CD4-positive, alpha-beta T cell treated with Interleukin-21 for 1 hour (primary cell): ENCODE measurements around the gene SRGAP3.
A peak's percentile ranks its signal among the peaks of the same experiment; 100 is the strongest.

Experiments
- DNase-seq: peaks from one replicate; pipeline ENCODE4 v3.0.0-alpha.2; 2020

Gene SRGAP3

DNA sequence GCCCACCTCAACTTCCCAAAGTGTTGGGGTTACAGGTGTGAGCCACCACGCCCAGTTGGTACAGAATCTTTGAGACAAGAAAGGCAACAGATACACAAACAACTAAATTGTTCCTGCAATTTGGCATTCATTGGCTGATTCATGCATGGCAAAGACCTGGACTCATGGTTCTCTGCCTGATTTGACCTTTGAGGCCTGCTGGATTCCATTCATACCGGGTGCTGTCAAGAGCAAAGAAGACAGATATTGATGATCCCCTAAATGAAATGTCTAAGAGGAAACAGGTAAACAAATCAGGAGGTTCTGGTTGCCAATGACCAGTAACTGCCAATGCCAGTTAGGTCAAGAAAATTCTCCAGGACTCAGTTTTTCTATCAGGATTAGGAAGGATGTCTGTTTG lies 242.2 kb downstream of the SRGAP3 start:
- no peak for DNase-seq

DNA sequence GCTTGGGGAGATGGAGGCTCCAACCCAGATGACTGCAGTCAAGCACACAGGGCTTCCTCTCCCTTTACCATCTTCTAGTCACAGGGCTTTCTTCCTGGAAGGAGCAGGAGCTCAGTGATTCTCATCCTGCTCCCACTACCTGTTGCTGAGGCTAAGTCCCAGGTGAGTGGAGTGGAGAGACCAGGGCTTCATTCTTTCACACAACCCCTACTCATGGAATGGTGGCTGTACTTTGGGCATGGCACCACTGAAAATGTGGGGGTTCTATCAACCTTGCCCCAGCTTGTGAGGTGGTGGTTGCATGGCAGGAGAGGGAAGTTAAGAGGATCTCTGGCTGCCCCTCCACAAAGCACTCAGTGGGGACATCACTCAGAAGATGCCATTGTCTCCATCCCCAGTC lies 249.4 kb downstream of the SRGAP3 start:
- DNase-seq = no peak

DNA sequence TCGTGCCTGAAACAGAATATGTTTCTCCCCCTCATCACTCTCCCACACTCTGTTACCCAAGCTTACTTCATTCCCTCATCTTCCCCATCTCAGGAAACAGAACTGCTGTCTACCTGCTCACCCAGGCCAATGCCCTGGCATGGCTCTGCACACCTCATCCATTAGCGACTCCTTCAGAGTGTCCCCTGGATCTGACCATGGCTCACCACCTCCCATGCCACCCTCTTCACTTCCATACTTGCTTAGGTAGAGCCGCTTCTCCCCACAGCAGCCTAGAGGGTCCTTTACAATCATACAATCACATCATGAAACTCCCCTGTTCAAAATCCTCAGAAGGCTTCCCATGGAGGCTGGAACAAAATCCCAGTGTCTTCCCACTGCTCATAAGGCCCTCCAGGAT lies 252.3 kb downstream of the SRGAP3 start:
- DNase-seq = no peak

DNA sequence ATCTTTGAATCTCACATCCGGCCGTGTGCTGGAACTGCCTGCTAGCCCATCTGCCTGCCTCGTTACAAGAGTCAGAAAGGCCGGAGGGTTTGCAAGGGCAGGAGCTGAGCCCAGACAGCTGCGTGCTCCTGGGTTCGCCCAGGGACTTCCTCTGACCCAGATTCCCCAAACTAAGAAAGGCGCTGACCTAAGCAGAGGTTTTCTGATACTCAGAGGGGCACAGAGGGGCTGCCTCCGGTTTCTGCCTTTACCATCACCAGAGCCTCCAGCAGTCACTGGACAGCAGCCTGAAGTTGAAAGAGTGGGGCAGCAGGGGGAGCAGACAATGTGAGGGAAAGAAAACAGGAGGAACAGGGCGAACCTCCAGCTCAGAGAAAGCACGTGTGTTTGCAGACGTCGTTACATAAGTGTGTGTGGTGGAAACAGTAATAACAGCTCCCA lies 252.7 kb downstream of the SRGAP3 start:
- no peak for DNase-seq

DNA sequence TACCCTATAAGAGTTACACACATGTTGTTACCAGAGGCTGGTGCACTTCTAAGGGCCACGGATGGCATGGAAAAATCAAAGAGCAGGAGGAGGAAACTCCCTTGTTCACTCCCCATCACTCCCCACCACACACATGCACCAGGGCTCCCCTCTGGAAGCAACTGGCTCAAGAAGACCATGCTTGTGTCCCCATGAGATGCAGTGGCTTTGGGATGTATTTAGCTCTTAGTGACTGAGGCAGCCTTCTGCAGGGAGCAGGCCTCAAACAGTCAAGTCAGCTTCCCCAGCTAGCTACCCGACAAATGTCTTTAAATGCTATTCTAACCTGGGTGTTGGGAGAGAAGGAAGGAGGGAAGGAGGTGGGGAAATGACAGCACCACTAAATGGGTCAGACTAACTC lies 253.2 kb downstream of the SRGAP3 start:
- DNase-seq = no peak

DNA sequence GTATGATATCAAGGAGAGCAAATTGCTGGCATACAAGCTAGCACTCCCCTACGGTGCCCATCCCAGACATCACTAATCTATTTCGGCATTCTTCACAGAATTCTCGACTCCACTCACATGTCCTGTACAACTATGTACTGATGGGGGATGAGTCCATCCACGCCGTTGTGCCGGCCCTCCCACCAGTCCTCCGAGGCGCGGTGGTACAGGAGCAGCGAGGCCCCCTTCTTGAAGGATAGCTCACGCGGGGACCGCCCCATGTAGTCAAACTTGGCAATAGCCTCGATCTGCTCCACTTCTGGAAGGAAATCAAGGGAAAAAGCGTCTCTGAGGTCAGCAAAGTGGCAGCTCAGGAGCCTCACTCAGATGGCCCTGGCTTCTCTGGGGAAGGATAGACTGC lies 255.2 kb downstream of the SRGAP3 start:
- DNase-seq = no peak

DNA sequence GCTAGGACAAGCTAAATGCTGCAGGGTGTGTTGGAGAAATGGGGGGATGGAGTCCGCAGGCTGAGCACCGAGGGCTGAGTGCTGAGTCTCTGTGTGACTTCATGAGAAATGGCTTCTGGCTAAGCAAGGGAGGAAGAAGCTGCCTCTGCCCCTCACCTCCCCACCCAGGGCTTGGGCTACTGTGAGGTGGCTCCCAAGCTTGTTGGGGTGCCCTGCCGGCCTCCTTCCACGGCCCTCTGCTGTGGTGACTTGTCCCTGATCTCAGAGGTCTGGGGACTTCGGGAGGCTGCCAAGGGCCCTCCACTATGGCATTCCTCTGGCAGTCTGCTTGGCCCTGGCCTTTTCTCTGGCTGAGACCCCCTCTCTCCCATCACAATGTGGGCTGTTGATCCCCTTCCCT lies 256.1 kb downstream of the SRGAP3 start:
- no peak for DNase-seq

DNA sequence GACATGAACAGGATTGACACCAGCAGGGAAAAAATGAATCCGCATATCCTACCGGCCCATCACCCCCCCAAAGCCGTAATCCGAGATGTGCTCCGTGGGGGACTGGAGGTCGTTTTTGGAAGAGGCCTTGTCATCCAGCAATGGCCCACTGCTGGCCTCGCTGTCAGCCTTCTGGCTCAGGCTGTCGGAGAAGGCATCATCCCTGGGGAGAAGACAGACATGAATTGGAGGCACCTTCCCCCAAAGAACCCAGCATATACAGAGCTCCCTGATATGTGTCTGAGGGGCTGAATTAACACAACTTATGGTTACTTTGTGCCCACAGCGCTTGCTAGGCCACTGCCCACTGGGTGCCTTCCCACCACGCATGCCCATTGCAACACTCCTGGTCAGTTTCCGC lies 256.6 kb downstream of the SRGAP3 start:
- DNase-seq = no peak

DNA sequence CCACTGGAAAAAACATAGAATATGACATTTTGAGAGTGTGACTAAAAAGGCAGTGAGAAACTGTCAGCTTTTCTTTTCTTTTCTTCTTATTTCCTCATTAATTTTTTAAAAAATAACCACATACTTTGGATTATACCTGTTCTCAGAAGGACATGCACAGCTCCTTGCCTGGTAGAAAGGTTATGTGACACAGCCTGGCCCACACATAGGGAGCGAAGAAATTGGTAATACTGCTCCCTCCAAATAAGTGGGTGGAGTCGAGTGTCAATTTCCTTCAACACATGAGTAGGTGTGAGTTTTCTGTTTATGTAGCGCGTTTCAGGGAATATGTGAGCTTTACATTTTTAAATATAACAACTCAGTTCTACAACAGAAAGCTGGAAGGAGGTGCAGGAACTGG lies 257.2 kb downstream of the SRGAP3 start:
- DNase-seq = no peak

DNA sequence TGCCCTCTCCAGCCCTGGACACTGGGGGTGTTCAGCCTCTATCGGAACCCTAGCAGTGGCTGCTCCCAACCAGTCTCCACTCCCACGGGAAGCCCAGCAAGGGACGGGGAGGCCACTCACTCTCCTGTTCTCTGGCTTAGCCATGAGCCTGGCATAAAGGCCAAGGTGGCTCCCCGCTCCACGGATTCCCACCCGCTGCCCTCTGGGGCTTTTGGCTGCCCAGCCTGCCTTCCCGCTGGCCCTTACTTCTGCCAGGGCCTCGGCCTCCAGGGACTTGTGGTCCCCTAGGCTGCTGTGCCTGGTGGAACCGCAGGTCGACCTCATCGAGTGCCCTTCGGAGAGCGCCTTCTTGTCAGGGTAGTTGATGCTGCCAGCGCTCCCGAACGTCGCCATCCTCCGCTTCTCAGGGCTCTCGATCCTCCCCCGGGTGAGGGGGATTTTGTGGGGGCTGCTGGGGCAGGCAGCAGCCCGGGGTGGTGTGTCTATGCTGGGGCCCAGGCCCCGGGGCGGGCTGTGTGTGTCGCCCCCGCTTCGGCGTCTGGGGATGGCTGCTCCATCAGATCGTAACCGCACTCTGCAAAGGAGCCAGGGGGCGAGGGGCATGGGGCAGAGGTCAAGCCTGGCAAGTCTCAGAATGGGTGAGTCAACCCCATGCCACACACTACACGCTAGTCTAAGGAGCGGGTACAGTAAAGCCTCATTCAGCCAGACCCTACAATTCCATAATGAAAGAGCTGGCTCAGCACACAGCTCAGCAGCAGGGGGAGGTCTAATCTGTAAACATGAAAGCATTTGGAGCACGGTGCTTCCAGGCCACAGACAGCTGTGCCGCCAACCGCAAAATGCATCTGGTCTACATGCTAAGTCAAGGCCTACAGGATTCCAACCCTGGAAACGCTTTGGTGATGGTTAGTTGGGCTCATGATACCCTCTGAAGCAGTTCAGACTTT lies 258.9 kb downstream of the SRGAP3 start:
- no peak for DNase-seq

DNA sequence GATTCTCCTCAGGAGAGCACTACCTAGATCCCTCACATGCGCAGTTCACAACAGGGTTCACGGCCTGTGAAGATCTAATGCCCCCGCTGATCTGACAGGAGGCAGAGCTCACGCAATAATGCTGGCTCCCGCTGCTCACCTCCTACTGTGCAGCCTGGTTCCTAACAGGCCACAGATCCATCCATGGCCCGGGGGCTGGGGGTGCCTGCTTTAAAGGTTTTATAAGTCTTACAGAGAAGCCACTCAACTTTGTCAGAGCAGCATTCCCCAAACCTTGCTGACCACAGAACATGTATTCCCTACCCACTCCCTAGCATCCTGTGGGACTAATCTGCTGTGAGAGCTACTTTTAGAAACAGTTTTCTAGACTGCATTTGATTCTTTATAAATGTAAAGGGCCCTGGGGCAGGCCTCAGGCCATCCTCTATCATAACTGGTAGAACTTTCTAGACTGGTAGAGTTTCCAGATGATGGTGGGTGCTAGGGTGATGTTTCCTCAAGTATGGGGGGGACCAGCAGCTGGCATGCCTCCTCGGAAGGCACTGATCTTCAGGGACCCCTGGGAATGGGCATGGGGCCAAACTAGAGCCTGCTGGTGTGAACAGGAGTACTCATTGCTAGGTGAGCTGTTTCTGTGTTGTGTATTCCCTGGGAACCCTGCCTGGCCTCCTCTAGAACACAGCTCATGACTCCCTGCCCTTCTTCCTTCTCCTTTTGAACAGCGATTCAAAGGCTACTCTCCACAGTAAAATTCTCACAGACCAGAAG lies 260.5 kb downstream of the SRGAP3 start:
- no peak for DNase-seq

DNA sequence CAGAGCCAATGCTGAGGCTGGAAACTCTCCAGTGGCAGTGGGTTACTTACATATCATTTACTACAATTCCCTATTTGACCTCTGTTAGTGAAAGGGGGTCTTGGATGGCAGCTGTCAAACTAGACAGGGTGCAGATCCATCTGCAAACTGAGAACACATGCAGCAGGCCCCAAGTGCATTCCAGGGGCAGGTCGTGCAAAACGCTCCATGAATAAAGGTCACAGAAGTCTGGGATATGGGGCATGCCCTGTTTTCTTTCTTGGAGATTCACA lies 261.1 kb downstream of the SRGAP3 start:
- no peak for DNase-seq

DNA sequence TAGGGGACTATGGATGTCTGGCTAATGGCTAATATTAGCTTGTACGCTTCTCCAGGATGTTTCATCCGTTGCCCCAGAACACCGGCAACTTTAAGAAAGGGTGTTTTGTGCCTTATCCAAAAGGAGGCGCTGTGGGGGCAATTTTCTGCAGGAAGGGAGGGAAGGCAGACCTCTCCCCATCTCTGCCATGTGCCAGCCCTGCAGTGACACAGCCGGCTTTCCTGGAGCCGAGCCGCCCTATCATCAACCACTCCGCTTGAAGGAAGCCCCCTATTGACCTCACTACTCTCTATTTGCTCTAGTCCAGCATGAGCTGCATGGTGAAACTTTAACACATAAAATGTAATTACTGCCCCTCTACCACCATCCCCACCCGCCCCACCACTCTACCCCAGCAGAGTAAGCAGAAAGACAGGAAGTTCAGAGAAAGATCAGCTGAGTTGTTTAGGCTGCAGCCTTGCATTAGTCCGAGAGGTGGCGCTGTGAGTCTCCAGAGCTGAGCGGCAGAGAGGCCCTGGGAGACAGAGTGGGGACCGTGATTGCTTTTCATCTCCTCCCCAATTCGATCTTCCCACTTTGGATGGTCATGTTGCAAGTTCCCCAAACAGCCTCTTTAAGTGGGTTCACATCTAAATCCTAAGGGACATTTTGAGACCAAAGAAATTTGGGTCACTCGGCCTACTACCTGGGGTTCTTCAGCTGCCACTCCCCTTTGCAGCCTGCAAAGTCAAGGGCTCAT lies 261.6 kb downstream of the SRGAP3 start:
- peak; percentile 52 for DNase-seq

DNA sequence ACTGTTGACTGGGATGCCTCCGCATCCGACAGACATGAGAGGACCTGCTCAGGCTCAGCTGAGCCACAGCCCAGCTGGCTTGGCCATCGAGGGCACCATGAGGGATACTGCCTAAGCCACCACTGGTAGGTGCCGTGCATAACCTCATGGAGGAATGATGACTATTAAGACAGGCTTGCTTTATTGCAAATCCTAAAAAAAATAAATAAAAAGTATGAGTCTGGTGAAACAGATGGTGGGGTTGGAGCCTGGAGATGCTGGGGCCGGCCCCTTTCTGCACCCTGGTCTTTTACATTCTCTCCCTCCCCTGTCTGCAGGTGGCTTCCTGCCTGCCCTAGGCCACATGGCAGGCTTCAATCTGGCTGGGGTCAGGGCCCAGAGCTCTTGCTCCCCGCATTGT lies 262.2 kb downstream of the SRGAP3 start:
- DNase-seq = no peak

DNA sequence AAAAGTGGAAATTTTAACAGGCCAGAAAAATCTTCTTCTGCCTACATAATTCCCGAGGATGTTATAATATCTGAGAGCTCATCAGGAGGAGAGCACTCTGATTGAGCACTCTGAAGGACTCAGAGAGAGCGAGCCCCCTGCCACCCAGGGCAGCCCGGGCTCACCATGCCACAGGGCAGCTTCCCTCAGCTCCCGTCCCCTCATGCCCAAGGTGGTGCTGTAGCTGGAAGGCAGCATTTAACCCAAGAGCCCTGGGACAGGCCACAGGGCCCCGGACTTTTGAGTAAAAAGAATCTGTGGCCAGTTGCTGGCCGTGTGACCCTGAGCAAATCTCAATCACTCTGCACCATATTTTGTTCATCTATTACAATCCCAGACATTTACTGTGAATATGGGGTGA lies 262.7 kb downstream of the SRGAP3 start:
- no peak for DNase-seq

DNA sequence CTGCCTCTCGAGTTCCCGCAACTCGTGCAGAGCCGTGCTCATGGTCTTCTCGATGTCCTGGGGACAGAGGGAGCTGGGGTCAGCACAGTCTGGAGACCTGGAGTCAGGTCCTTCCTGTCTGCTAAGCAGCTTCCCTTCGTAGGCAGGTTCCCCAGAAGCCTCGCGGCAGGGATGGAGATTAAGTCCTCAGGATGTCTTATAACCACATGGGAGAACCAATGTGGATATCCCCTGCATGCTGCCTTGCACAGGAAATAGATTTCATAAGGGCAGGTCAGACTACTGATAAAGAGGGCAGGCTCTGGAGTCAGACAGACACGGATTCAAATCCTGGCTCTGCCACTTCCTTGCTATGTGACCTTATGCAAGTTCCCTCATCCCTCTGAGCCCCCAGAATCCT lies 263.6 kb downstream of the SRGAP3 start:
- DNase-seq = no peak

DNA sequence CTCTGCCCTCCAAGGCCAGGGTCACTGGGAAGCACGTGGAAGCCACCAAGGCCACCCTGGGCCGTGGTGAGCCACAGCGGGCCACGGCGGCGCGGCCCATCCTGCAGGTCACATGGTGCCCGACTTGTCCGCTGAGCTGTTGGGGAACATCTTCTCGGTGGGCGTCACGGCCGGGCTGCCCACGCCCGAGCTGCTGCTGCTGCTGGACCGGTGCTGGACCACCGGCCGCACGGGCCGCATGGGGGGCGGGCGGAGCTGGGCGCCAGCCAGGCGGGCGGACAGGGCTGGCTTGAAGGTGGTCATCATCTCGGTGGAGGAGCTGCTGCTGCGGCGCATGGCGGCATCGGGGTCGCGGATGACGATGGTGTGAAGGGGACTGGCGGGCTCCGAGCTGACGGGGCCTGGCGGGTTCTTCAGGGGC lies 264.0 kb downstream of the SRGAP3 start:
- DNase-seq = no peak

DNA sequence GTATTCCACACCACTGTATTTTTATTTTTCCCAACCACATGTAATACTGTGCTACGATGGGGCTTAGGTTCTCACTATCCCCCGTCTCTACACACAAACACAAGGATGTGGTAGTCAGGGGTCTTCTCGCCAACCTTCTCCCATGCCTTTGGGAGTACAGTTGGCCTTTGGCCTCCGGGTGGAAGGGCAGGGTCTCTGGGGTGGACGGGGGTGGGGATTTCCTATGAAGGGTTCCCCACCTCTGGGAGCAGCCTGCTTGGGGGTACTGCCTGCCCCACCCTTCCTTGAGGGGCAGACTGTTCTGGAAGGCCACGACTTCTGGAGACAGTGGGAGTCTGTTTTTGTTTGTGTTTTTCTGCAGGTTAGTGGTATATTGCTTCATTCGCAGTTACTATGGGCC lies 264.9 kb downstream of the SRGAP3 start:
- DNase-seq = no peak

DNA sequence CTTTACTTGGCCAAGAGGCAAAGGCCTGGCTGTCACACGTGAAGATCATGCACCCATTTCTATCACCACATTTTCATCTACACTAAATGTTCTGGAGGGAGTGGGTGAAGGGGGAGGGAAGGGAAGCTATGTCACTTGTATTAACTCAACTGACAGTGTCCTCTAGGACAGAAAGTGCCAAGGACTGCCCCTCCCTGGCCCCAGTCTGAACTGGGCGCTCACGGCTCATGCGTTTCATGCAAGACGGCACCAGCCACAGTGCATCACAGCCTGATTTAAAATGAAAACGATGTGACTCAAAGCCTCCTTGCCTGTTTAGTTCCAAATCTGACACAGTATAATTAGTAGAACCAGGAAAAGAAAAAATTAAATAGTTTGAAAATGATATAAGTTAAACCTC lies 265.4 kb downstream of the SRGAP3 start:
- DNase-seq = no peak

DNA sequence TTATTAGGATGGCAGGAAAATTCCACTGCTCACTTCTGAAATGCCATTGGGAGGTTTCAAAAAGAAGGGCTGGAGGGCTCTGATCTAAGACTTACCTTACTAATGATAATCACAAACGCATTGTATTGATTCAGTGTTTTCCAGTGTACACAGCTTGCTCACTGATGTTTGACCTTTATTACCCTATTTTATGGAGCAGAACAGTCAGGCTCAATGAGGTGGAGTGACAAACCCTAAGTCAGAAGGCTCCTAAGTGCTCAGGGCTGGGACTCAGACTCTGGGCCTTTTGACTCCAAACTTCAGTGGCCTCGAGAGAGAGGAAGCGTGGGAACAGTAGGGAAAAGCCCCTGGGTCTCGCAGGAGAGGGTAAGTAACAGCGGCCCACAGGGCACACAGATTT lies 265.9 kb downstream of the SRGAP3 start:
- no peak for DNase-seq

DNA sequence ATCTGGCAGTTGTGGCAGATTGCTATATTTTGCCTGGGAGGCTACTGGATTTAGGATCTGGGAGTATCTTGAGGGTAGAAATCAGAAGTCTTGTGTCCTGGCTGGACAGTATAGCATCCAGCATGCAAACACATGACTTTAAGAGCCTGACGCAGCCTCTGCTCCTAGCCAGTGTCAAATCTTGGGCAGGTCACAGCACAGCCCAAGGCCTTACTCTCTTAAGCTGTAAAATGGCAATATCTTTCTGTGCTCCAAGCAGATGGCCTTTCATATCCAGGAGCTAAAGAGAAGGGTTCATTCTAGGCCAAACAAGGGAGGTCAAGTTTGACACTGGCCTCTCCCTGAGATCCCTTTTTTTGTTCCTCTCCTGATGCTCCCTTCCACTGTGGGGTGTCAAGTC lies 266.4 kb downstream of the SRGAP3 start:
- DNase-seq = no peak

DNA sequence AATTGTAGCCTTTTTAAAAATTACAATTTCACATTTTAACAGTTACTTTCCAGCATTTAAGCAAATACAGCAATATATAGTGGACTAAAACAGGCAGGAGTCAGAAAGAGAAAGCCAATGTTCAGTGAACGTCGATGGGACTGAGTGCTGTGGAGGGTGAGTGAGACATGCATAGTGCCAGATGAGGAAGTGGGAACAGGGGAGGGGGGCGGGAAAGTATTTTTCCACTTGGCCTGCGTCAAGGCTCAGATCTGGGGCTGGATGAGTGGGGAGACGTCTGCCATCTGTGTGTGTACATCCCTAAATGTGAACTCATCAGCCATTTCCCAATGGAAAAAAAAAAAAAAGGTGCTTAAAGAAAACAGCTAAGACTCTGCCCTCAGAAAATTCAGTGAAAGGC lies 266.9 kb downstream of the SRGAP3 start:
- DNase-seq = no peak

DNA sequence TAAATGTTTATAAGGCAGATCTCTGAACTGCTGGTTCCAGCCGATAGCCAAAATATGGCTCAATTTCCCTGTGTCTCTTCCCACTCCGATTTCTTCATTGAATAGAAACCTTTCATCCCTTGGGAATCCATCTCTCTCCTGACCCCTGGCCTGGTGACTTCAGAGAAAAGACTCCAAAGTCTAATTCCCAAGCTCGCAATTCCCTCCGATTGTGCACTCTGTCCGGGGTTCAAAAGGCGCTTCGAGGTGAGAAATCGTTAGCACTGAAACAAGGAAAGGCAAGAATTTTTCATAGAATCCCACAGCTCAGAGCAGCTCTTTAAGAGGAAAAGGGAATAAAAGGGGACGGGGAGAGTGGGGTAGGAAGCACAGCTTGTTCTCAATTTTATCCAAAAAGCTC lies 267.7 kb downstream of the SRGAP3 start:
- no peak for DNase-seq

DNA sequence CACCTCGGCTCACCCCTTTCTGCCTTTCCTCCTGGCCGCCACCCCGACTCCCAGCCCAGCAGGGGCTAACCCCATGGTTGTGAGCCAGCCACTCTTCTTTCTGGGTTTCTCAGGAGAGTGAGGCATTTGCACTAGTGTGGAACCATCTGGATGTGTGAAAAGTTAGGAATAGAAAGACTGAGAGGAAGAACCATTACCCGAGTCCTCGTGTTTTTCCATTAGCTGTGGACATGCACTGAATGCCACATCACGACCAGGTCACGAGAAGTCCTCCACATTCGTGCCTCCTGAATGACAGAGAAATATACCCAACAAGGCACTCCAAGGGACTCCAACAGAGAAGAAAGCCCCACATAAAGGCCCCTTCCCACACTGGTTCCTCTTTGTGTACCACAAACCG lies 268.1 kb downstream of the SRGAP3 start:
- DNase-seq = no peak
